NCI-H2196 treated with DMSO at 0.1 percent for 48 hours (cell line): Measurements from ENCODE around the gene CAPZB.

Experiments
- DNase-seq: peaks from one replicate; lab custom pipeline; 2025; ENCODE audit not compliant: unreplicated experiment; lab: John Stamatoyannopoulos, UW

The CAPZB gene

GRCh38 chr1:19469004-19469403, 16.3 kb downstream of the CAPZB start:
- no peak for DNase-seq

- no peak for DNase-seq
These were observed 16.9 kb downstream of the CAPZB start for GRCh38 chr1:19468397-19468956.

DNA sequence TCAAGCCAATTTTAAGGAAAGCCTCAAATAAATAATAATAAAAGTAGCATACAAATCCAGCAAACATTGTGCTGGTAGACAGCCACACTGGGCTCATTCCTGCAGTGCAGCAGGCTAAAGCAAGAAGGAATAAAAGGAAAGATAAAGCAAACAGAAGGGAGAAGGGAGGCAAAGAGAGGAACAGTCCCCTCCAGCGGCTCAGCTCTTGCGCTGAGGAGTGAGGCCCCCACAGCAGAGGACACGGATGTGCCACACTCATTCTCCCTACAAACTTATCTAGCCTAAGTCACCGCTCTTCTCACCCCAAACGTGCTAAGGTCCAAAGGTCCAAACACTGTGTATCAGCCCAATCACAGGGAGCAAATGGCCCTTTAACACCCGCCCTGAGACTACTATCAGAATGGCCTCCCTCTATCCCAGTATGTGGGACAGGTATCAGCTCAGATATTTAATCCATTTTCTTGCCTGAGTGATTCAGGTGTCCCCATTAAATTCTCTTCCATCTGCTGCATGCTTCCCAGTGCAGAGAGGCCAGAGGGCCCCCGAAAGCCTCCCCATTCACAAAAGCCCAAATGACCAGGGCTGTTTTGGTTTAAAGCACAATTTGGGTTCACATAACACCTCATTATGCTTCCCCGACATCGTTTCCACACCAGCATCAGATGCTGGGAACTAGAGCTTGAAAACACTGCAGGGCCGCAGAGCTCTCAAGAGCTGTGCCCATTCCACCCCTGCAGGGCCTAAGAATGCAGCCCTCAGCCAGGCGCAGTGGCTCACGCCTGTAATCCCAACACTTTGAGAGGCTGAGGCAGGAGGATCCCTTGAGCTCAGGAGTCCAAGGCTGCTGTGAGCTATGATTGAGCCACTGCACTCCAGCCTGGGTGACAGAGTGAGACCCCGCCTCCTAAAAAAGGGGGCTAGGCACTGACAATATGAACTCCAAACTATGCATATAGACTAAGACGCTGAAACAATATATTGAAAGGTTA, 17.8 kb downstream of the CAPZB start:
- DNase-seq, result no peak

GRCh38 chr1:19466112-19466561, 19.2 kb downstream of the CAPZB start:
- DNase-seq, result no peak

DNA sequence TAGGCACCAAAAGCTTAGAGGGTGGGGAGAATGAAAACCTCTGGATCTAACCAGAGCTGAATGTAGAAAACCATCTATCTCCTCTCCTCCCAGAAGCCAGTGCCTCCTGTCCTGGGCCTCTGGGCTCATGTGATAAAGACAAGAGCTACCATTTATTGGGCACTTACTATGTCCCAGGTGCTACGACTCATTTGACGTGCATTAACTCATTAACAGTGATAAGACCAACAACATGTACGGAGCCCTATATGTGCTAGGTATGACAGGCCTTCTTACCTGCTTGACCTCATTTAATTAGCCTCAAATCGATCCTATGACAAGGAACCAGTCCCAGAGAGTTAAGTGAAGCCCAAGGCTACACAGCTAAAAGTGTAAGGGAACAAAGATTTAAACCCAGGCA, 19.7 kb downstream of the CAPZB start:
- DNase-seq, result no peak

DNA sequence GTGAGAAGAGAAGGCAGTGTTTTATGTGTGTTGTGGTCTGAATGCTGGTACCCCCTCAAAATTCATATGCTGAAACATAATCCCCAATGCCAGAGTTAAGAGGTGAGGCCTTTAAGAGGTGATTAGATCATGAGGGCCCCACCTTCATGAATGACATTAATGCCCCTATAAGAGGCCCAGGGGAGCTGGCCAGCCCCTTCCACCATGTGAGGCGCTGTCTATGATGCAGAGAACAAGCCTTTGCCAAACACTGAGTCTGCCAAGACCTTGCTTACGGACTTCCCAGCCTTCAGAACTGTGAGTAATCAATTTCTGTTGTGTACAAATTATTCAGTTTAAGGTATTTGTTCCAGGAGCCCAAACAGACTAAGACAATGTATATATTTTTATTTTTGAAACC, 20.2 kb downstream of the CAPZB start:
- DNase-seq, result no peak

- DNase-seq, result no peak
These were observed 20.6 kb downstream of the CAPZB start for GRCh38 chr1:19464696-19465095.

GRCh38 chr1:19463504-19463803, 21.9 kb downstream of the CAPZB start:
- no peak for DNase-seq

DNA sequence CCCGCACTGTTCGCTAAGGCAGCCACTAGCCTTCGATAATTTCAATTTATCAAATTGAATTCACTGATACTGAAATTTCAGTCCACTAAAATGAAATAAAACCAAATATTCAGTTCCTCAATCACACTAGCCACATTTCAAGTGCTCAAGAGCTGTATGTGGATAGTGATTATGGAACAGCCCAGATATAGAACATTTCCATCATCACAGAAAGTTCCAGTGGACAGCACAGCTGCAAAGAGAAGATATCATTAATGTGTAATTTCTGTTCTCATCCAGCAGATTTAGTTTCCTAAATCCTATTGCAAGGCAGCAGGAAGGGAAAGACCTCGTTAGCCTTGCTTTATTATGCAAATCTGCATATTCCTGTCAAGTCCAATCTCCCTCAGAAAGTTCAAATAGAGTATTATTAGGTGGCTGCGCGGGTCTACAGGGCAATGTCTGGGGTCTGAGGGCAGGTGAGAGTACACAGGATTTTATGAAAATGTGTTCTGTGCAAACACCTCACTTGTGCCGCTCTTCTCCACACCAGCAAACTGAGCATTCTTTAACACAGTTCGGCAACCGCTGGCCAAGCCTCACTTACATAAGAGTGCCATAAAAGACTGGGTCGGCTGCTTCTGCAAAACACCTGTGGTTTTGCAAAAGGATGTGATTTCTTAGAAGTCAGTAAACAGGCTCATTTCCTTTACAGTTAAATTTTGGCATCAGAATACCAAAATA, 22.4 kb downstream of the CAPZB start:
- no peak for DNase-seq

DNA sequence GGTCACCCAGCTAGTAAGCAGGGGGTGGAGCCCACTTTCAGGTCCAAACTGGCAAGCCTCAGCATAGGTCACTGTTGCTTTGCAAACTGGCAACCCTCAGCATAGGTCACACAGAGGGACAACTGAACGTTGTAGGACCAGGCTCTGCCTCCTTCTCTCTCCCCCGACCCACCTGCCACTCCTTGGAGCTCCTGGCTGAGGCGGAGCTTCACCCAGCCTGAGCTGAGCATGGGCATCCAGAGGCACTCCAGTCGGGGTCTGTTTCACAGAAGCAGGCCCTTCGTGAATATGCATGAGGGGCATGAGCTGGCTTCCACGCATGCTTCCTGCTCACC, 24.2 kb downstream of the CAPZB start:
- no peak for DNase-seq

GRCh38 chr1:19460535-19461219, 24.7 kb downstream of the CAPZB start:
- no peak for DNase-seq

DNA sequence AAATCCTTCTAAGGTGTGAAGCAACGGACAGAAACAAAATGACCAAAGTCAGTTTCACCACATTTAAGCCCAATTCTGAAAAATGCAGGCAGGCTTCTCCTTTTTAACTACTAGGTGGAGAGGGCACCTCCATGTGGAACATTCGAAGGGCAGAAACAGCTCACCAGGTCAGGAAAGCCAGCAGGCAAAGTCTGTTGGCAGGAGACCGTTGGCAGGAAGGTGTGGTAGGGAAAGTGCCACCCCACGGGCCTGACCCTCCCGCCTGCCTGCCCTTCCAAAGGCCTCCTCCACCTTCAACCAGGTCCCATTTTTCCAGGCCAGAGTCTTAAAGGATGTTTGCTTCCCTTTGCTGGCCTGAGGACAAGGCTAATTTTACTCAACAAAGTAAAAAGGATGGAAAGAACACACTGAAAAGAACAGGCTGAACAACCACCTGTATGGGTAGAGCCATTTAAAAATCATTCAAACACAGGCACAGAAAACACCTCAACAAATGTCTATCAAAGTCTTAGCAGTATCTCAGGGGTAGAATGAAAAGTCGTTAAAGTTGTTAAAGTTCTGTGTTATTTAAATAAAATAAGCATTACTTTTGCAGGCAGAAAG, 26.4 kb downstream of the CAPZB start:
- no peak for DNase-seq

- DNase-seq, result no peak
These were observed 27.7 kb downstream of the CAPZB start for GRCh38 chr1:19457607-19458006.

GRCh38 chr1:19456968-19457441, 28.3 kb downstream of the CAPZB start:
- no peak for DNase-seq

GRCh38 chr1:19455353-19455752, 30.0 kb downstream of the CAPZB start:
- no peak for DNase-seq

GRCh38 chr1:19454265-19455146, 30.8 kb downstream of the CAPZB start:
- DNase-seq, result no peak

DNA sequence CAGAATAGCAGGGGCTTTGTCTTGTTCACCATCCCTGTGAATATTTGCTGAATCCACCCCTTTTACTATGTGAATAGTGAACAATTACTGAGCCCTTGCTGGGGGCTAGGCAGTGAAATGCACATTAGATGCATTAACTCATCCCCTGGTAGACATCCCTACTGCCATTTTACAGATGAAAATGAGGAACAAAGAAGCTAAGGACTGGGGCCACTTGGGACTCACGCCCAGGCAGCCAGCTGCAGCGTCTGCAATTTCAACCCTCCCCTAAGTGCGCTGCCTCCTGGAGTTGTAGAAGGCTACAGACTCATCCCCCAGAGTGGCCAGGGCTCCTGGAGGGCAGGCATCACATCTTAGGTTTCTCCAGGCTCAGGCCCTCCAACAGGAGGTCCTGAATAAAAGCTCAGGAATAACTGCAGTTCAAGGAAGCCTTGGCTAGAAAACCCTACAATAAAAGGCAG, 31.6 kb downstream of the CAPZB start:
- no peak for DNase-seq

DNA sequence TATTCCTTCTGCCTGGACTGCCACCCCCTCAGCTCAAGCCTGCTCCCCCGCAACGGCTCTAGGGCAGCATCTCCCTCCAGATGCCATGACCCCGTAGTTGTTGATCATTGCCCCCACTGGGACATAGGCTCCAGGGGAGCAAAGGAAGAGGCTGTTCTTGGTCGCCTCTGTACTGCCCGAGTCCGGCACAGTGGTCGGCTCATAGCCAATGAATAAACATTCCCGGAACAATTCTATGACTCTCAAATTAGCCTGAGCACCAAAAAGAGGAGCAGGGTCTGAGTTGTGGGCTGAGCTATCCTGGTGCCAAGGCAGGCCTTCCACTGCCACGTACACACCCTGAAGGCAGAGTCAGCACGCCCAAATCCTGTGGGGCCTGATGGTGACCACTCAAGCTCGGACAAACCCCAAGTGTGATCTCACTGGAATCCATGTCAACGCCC, 33.1 kb downstream of the CAPZB start:
- DNase-seq, result no peak

- peak; percentile 56 for DNase-seq
These were observed 34.4 kb downstream of the CAPZB start for GRCh38 chr1:19450811-19451515.
